HT-29 (cell line): Measurements from ENCODE around the gene IL6R. TPM values are rescaled to one million over a fixed set of nuclear protein-coding genes. Genes with fewer than 3 reads are reported as not detected.
"Not testable (repeated sequence)": the region's sequence is repeated elsewhere in the genome, so short reads cannot be mapped to it uniquely, and the experiment has no call there.

Source experiments
- DNase-seq: peaks from one replicate; pipeline ENCODE4 v3.0.0-alpha.2; 2015; ENCODE audit warnings: low spot score
- total RNA-seq: library from RNA; depleted of rRNA; stranded (reverse); fragments of >200 nt; shearing (Covaris generic); gene quantifications from 2 replicates; pipeline ENCODE4 v1.2.3, GENCODE V29; 2014

The IL6R gene
- total RNA-seq, 1 experiment from 2014 or later = 4.4 TPM

DNA sequence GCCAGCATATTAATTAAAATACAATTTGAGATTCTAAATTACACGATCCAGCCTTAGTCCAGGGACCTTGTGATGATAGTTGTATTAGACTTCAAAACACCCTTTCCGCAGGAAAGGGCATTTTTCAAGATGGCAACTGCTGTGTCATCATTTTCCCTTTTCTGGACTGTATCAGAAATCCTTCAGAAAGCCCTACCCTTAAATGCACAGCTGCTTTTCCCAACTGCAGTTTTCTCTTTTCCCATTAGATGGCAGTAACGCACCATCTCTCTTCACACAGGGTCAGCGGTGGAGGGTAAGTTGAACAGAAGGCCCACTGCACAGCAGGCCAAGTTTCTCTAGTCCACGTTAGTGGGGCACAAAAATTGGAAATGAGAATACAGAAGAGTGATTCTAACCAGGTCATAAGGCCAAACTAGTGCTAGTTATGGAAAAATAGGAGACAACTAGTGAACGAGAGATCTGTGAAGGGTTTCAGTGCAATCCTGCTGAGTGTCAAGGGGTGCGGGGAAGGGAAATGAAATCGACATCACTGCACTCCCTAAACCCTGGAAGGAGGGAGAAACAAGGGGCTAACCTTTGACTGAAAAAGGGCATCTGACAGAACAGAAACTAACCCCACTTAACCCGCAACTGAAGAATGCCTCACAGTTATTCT, 74.8 kb downstream of the IL6R start:
- peak; percentile 93 for DNase-seq

DNA sequence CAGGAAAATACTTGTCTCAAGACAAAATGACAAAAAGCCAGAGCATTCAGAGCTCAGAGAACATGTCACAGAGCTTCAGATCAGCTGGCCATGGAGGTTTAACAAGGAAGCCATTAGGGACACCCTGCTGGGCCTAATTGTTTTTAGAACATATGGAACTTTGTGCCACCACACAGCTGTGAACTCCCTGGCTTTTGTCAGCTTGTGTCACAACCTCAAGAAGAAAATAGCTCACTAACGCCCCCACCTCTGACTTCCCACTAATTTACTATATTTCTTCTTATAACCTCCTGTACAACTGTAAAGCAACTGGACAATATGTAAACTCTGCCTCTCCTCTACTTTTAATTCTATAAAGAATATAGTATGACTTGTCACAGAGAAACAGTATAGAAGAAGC, 75.9 kb downstream of the IL6R start:
- no peak for DNase-seq

DNA sequence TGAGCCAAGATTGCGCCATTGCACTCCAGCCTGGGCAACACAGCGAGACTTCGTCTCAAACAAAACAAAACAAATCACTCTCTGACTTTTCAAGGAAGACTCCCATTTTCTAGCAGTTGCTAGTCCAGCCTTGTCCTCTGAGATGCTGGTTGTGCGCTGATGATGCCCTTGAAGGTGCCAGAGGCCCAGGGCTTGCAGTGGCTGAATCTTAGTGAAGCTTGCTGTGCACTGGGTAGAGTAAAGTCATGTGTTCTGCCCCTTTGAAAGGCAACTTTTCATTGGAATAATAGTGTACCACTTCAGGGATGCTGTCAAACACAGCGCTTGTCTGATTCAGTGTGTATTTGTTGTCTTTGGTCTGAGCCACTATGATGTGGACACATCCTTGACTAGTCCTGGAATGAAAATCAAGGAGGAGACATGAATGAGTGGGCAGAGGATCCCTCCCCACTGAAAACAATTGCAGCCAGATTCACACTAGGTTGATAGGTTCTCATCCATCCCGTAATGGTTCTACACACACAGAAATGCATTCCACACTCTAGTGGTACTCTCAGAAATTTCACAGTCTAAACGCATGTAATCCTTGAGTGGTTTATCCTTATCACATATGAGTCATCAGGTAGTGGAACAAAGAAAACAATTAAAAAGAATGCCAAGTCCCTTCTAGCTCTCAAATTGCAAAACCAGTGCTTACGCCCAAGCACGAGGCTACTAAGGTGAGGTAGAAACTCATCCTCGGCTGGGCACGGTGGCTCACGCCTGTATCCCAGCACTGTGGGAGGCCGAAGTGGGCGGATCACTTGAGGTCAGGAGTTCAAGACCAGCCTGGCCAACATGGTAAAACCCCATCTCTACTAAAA, 79.0 kb downstream of the IL6R start:
- DNase-seq = peak; percentile 26

DNA sequence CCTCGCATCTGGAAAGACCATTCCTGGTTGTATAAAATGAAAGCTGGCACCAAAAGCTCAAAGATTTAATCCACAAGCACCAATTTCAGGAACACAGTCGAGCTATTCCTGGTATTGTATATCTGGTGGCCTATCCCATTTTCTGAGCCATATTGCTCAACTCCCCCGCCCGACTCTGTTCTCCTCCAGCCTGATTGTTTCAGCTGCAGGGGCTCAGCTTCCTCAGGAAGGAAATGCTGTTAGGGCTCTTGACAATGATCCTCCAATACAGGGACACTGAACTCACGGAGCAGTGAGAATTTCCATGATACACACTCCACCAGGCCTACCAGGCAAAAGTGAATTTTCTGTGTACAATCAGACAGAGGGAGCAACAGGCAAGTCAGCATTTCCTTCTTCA, 80.0 kb downstream of the IL6R start:
- DNase-seq = no peak

DNA sequence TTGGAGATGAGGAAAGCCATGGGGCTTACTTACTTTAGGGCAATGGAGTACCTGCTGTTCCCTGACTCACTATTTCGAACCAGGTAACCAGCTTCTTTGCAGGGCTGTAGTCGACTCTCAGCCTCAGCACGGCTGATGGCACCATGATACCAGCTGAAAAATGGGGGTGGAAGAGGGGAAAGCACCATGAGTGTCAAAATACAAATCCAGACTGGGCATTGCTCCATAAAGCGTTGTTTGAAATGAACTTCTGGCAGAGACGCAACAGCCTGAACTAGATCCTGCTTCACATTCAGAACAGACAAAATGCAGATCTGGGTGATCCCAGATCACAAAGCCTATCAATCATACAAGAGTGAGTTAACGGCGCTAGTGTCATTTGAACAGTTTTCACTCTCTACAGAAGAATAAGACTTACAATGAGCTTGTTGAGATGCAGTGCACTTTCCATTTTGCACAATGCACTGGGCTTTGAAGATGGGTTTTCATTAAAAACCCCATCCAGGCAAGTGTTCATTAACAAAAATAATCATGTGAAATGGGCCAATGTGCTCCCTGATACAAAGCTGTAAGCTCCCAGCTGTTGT, 80.9 kb downstream of the IL6R start:
- no peak for DNase-seq

DNA sequence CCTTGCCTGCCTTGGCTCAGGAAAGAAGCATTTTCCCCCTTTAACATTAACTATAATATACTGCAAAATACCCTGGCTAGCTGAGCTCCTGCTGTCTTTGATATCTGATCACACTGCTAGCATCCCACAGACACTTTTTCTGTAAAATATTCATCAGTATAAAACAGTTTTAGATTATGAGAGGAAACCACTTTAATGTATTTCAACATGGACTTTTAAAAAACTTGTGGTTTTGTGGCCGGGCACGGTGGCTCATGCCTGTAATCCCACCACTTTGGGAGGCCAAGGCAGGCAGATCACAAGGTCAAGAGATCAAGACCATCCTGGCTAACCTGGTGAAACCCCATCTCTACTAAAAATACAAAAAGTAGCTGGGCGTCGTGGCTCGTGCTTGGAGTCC, 81.6 kb downstream of the IL6R start:
- not testable (repeated sequence) for DNase-seq

DNA sequence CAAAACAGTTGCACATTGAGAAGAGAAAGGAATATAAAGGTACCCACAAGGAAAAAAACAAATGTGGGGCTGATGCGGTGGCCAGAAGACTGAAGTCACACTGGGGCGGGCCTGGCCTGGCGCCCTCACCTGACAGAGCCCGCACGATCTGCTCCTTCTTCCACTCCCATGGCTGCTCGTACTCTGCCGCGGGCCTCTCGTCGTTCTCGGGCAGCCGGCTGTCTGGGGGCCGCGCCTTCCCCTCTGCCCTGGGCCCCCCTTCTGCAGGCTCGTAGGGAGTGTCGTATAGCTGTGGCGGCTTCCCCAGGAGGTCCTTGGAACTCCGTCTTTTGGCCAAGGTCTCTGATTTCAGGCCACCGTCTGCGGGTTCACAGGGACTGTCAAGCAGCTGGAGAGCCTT, 83.8 kb downstream of the IL6R start:
- DNase-seq = no peak

DNA sequence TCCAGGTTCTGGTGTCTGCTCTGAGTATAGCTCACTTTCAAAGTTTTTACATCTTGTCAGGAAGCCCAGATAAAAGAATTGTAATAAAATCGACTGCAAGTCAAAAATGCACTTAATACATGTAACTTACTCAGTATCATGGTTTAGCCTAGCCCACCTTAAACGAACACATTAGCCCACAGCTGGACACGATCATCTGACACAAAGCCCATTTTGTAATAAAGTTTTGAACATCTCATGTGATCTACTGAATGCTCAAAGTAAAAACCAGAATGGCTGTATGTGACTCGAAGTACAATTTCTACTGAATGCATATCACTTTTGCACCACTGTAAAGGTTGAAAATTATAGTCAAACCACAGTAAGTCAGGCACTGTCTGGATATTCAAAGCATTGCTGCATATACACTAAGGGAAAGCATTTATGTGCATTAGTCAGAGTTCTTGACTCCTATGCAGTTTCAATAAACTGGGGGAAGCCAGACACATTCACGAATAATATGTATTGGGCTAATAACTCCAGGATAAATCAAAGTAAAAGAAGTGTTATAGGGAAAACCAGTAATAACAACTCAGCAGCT, 84.6 kb downstream of the IL6R start:
- no peak for DNase-seq

DNA sequence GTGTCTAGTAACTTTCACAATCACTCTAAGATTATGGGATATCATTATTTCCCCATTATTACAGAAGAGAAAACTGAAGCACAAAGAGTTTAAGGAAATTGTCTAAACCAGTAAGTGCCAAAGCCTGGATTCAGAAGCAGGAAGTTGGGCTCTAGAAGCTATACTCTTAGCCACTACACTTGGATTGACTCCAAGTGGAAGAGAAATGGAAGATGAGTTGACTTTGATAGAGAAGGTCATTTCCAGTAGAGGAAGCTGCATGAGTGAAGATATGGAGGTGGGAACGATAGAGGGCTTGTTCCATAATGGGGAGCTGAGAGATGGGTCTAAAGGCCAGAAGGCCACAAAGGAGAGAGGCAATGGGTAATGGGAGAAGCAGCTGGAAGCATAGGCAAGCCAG, 85.2 kb downstream of the IL6R start:
- DNase-seq = no peak

DNA sequence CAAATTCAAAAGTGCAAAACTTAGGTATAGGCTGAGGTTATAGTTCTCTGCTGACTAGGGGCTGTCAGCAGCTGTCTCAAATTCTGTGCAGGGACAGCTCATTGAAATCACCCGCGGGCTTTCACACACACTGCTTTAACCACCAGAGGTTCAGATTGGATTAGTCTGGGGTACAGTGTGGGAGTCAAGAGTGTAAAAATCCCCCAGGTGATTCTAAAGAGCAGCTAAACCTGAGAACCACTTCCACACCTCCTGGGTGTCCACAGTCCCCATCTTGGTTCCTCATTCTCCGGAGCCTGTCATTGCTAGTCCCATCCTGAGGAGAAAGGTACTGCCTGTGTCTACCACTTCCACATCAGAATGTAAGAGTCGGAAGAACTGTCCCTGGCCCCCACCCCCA, 87.0 kb downstream of the IL6R start:
- no peak for DNase-seq

DNA sequence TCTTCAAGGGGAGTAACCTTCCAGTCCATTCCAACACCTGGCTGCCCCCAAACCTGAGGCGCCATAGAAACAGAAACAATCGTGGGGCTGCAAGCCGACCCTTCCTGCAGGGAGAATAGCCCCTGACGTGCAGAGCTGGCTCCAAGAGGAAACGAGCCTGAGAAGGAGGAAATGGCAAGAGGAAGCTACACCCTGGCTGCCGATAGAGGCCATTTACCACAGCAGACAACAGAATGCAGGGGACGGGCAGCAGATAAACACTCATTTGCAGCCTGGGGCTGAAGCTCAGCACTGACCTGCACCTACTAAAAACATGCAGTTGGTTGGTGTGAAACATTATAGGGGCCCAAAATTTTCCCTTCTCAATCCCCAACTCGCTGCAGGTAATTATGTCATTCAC, 88.1 kb downstream of the IL6R start:
- no peak for DNase-seq

DNA sequence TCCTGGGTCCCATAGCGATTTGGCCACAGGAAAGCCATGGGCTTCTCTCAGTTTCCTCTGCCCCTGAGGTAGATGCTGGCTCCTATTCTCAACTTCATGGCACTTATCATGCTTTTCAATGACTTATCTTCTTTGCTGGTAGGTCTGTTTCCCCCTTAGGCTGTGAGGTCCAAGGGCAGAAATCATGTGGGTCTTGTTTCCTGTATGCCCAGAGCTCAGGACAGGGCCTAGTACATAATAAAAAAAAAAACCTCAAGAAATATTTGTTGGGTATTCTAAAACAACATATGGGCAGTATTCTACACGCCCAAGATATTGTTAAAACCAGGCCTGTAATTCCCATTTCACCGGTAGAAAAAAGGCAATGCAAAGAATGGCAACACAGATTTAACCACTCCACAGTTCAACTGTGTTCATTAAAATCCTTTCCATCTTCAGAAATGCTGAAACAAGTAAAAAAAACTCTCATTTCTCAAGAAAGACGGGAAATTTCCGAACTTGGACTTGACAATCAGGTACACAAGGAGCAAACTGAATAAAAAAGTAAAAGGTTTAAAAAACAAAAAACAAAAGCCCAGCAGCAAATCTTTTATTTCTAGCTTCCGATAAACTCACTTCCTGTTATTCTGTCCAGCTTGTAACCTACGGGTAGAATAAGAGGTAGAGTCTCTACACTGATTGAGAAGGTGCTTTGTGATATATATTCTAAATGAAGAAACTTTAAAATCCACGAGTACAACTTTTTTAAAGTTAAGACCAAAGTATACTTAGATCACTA, 90.5 kb downstream of the IL6R start:
- no peak for DNase-seq

DNA sequence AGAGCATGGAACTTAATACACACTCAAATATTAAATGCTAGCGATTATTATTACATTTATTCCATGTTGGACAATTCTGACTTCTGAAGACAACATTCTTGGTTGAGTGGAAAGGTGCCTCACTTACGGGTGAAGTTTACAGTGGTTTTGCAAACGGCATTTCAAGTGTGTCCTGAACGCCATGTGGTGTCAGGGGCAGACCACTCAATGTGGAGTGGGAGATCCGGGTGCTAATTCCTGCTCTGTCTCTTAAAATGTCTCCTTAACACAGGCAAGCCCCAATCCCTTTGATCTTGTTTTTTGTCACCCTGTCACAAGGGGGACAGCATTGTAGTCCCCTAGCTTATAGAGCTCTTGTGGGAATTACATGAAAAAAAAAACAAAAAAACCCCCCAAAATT, 91.2 kb downstream of the IL6R start:
- DNase-seq = no peak

DNA sequence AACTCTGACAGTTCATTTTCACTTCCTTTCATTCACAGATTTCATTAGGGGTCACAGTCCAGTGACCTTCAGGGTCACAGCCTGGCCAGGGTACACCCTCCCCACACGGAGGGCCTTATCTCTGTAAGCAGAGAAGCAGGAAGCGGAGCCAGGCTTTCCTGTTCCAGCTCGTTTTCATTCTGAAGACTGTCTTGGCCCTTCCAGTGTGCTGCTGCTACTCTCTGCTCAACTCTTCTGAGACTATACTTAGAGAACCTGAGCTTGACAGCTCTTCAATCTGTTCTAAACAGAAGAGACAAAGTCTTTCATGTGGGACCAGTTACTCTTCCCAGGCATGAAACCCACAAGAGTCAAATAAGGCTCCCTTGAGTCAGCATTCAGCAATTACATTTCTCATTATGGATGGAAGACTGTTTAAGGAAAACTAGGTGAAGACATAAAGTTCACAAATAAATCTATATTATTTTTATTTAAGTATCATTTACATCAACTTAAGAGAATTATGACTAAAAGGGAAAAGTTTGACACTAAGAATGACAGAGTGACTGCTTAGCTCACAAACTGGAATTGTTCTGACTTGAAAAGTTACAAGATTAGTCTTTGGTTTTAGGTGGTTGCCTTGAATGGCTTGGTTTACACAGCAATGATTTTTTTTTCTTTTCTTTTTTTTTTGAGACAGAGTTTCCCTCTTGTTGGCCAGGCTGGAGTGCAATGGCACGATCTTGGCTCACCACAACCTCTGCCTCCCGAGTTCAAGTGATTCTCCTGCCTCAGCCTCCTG, 92.1 kb downstream of the IL6R start:
- DNase-seq = no peak

DNA sequence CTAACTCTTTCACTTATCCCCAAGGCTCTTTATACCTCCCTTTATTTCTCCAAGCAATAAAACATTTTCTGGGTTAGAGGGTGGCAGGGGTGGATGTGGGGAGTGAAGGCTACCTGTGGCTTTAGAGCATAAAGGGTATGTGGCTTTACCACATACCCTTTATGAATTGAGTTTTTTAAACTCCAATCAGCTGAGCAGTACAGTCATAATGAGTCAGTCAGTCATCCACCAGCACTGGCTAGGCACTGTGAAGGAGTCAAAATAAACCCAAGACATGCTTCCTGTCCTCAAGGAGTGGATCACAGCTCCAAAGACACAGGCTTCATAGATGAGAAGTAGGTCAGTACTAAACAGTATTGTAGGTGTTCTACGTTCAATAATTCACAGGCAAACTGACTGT, 94.3 kb downstream of the IL6R start:
- DNase-seq = no peak

DNA sequence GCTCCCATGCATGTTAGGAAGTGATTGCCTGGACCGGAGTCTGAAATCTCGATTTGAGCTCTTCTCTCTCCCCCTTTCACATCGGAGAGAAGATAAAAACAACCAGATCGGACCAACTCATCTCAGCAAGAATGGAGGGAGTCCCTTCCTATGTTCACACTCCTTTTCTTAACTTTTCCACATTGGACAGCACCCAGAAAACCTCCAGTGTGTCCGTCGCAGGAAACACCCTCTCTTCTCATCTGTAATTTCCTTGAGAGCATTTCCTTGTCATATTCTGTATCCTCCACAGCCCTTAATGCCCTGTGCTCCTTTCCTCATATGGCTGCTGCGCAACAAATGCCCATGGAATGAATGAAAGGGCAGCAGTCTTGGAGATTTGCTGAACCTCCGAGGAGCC, 95.4 kb downstream of the IL6R start:
- no peak for DNase-seq

DNA sequence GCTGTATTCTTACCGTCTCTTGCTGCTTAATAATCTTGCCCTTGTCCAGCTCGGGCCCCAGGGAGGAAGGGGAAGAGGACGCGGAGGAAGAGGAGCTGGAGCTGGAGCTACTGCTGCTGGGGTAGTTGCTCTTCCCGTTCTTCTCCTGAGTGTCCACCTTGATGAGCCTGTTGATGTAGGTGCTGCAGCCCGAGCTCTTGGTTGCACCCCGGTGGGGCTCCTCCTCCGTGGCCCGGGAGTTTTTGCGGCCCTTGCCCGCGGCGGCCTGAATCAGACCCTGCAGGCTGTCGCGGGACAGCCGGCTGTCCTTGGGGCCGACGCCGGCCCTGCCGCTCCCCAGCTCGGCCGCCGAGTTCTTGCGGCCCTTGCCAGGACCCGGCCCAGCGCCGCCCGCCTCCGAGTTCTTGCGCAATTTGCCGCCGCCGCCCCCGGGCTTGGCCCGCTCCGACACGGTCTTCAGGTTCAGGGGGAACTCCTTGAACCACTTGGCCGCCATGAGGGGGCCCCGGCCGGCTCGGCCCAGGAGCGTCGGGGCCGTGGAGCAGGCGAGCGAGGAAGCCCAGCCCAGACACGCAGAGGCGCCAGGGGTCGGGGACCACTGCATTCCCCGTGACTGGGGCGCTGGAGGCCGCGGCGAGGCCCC, 96.4 kb downstream of the IL6R start:
- no peak for DNase-seq

DNA sequence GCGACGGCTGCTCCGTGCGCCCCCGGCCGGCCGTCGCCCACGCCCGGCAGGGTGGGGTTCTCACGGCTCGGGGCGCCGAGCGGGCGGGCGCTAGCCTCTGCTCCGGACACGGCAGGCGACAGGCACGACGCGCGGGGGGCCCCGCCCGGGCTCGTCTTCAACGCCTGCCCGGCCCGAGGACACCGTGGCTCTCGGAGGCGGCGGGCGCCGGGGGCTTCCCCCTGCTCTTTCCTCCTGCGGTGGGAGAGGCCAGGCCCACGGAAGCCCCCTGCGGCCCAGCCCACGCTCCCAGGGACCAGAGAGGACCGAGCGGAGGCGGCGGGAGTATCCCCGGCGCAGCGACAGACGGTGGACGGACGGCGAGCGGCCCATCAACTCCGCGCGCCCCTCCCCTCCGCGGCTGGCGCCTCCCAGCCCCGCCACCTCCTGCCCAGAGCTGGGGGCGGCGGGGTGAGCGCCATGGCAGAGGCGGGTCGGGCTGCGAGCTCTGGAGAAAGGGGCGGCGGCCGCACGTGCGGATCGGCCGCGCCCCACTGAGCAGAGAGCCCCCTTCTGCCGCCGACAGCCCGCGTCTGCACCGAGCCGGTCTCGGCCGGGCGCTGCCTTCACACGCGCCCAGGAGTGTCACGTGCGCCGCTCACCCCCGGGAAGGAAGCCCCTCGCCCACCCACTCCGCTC, 97.1 kb downstream of the IL6R start, which contains the start of the genes SHE and TDRD10:
SHE (minus strand) TSS at position 347 of the 678 bp plus-strand sequence. CDS start 386 bp downstream, outside the sequence.
TDRD10 (plus strand) TSS at position 154 of the 678 bp plus-strand sequence. CDS start 4,685 bp downstream, outside the sequence.
- no peak for DNase-seq

DNA sequence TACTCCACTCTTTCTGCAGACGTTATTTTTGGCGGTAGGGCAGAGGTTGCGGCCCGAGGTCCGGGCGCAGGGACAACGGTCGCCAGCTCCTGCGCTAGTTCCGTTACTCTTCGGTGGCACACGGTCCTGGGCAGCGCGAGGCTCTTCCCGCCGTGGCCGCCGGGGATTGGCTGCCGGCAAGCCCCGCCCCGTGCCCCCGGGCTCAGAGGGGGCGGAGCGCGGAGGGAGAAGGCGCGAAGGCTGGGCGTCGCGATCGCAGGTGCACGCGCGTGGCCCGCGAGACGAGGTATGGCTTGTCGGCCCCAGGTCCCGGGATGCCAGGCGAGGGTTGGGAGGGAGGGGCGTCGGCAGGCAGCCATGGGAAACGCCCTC, 97.6 kb downstream of the IL6R start:
- no peak for DNase-seq

DNA sequence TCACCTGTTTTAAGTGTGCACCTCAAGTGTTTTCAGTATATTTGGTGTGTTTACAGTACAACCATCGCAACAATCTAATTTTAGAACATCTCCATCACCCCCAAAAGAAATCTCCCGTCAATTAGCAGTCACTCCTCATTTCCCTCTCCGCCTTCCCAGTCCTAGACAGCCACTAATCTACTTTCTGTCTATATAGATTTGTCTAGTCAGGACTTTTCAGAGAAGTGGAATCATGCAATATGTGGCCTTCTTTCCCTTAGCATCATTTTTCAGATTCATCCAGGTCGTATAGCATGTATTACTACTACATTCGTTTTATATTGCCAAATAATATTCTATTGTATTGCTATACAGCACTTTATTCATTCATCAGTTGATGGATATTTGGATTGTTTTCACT, 98.8 kb downstream of the IL6R start:
- DNase-seq = no peak
